ENCODE measurements around the gene BNIPL.

Gene BNIPL

DNA sequence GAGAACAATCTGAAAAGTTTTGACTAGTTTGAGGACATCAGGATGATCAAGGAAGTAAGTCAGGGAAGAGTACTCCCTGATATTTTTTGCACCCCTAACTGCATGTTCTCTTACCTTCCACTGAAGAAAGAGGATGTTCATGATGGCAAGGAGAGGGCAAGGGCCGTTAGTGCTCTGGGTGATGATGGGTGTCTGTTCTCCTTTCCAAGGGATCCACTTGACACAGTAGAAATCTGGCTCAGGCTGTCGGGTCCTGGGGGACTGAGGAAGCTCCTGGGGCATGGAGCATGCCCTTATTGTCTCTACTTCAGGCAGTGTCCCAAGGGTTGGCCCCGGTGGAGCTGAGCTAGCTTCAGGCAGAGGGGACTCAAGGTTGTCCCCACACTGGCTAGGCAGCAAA lies 34.3 kb upstream of the BNIPL start:
- no peak for TF ChIP-seq CTCF (IDR thresholded peaks at IDR 0.05; ENCODE audit: low read depth, low read length, missing control alignments)
- H3K4me3 ChIP-seq (ENCODE audit: low read depth, low read length): no peak overlapping the region
- in situ Hi-C loops (cut with HindIII; ENCODE audit: low sequenced_read_pairs): no loop called here
- no peak for DNase-seq (ENCODE audit: low read depth)

DNA sequence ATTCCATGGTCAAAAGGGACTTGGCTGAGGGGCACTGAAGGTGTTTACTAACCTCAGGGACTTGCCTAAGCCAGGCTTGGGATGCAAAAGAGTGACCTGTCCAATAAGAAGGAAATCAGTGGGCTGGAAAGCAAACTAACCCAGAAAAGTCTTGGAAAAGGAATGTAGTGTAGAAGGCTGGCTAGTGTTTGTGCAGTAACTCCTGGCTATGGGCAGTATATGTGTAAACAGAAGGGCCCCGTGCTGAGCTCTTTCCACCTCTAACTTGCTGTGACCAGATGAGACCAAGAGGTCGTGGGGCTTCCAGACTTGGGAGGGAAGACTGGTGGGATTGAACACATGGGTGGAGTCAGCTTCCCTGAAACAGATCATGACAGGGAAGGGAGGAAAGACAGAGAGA lies 33.8 kb upstream of the BNIPL start:
- H3K4me3 ChIP-seq (ENCODE audit: low read depth, low read length): no peak overlapping the region
- no peak for DNase-seq (ENCODE audit: low read depth)
- TF ChIP-seq CTCF (IDR thresholded peaks at IDR 0.05; ENCODE audit: low read depth, low read length, missing control alignments): no peak
- in situ Hi-C loops (cut with HindIII; ENCODE audit: low sequenced_read_pairs): no loop called here

DNA sequence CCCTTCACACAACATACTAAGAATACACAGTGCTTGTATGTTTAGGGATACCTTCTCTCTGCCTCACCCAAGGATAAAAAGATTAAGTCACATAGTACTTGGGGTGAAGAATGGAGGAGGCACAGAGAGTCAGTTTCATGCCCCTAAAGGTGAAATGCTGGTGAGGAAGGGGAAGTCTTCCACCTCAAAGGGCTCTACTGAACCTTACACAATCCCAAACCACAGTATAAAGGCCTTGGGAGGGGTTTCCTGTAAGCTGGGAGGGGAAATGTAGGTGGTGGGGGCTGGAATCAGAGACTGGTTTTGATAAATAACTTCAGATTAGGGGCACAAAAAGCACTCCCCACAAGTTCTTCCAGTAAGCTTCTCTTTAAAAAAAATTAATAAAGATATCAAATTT lies 33.2 kb upstream of the BNIPL start:
- no peak for TF ChIP-seq CTCF (IDR thresholded peaks at IDR 0.05; ENCODE audit: low read depth, low read length, missing control alignments)
- in situ Hi-C loops (cut with HindIII; ENCODE audit: low sequenced_read_pairs): no loop called here
- peak overlapping the region; percentile 9 for H3K4me3 ChIP-seq (ENCODE audit: low read depth, low read length)
- no peak for DNase-seq (ENCODE audit: low read depth)

DNA sequence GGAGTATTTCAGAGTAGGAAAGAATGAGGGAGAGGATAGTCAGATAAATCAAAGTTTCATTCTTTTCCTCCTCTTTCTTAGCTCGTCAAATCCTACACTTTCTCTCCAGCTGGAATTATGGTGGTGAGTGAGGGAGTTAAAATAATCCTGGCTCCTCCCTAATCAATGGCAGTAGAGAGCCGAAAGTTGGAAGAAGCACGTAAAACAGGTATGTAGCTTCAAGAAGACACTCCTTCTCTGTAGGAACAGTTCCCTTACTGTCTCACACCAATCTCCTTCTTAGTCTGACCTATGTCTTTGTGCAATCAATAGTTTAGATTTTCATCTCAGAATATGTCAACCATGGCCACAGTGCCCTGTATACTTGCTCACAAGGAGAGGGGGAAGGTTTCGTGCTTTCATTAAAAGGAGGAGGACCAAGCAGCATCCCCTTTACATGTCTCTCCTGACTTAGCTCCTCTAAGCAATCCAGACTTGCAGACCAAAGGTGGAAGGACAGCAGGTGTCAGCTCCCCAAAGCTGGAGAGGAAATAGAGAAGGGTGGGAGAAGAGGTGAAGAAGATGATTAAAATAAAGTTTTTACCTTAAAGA lies 30.6 kb upstream of the BNIPL start:
- no peak for TF ChIP-seq CTCF (IDR thresholded peaks at IDR 0.05; ENCODE audit: low read depth, low read length, missing control alignments)
- peak overlapping the region; percentile 58 for H3K4me3 ChIP-seq (ENCODE audit: low read depth, low read length)
- in situ Hi-C loops (cut with HindIII; ENCODE audit: low sequenced_read_pairs): no loop called here
- DNase-seq (ENCODE audit: low read depth): no peak

GRCh38 chr1:151006327-151007052 lies 29.9 kb upstream of the BNIPL start, which contains the start of gene MINDY1:
MINDY1 (minus strand) TSS chr1:151006902; CDS start chr1:151002617, 4,285 bp downstream.
- DNase-seq (ENCODE audit: low read depth): peak; percentile 78
- in situ Hi-C loops (cut with HindIII; ENCODE audit: low sequenced_read_pairs): no loop called here

DNA sequence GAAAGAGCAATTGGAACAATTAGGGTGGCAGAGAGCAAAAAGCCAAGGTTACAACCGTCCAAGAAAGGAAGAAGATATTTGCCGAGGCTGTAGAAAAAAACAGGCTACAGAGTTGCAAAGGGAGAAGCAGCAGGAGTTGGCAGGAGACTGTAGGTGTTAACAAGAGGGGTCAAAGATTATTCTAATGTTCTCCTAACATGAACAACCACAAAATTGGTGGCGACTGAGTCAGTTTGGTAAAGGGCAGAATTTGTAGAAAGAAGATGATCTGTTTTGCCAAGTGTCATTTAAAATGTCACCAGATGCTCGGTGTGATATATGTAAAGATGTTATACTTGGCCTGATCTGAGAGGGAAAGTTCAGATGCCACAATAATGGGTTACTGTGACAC lies 28.5 kb upstream of the BNIPL start:
- in situ Hi-C loops (cut with HindIII; ENCODE audit: low sequenced_read_pairs): no loop called here
- no peak for TF ChIP-seq CTCF (IDR thresholded peaks at IDR 0.05; ENCODE audit: low read depth, low read length, missing control alignments)

More at GRCh38 chr1:151006327-151007052, 29.9 kb upstream of the BNIPL start, which contains the start of gene MINDY1:
- H3K4me3 ChIP-seq (ENCODE audit: low read depth, low read length): peak within 1 kb of the TSS; percentile 58
- TF ChIP-seq CTCF (IDR thresholded peaks at IDR 0.05; ENCODE audit: low read depth, low read length, missing control alignments): peak; percentile 75

More for the DNA sequence above, 28.5 kb upstream of the BNIPL start:
- H3K4me3 ChIP-seq (ENCODE audit: low read depth, low read length): peak overlapping the region; percentile 92
- no peak for DNase-seq (ENCODE audit: low read depth)
